GM08714 (cell line): ENCODE results near the gene DRD5.
"Not testable (repeated sequence)": the region's sequence is repeated elsewhere in the genome, so short reads cannot be mapped to it uniquely, and the experiment has no call there.

Experiments
- H3K4me3 ChIP-seq: fragments of 200-500 bp; sonication (Bioruptor generic); 2 replicates; pipeline ENCODE4 v1.5.1; 2014; ENCODE audit warnings: mild to moderate bottlenecking, low read length, inconsistent platforms
- ZNF274 ChIP-seq: IDR thresholded peaks from 2 replicates; pipeline ENCODE4 v1.6.1; 2012; ENCODE audit warnings: mild to moderate bottlenecking, low read depth, low read length

The DRD5 gene

GRCh38 chr4:9781343-9782135 lies at the start of gene DRD5:
TSS of gene DRD5 (plus strand) at chr4:9781634. CDS start at chr4:9782030, 396 bp downstream.
- no peak within 1 kb of the TSS for H3K4me3 ChIP-seq

GRCh38 chr4:9732256-9732655 lies 49.2 kb upstream of the DRD5 start:
- not testable (repeated sequence) for H3K4me3 ChIP-seq

More at GRCh38 chr4:9781343-9782135, at the start of gene DRD5:
- no peak for TF ChIP-seq ZNF274

DNA sequence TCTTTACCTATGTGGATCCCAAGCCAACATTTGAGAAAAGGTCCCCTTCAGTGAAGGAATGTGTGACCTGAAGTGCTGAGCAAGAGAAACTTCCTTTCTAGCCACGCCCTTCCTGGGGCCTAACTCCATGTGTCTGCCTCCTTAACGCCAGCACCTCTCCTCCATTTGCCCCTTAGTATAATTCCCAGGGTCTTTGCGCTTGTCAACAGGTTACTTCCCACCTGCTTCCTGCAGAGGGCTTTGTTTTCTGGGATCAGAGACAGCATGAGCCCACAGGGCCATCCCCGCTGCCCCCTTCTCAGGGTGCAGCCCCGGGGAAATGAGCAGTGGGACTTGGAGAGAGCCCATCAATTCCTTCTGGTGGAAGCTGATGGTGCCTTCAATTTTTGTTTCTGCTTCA lies 45.9 kb upstream of the DRD5 start:
- TF ChIP-seq ZNF274 = no peak
- H3K4me3 ChIP-seq = no peak overlapping the region

DNA sequence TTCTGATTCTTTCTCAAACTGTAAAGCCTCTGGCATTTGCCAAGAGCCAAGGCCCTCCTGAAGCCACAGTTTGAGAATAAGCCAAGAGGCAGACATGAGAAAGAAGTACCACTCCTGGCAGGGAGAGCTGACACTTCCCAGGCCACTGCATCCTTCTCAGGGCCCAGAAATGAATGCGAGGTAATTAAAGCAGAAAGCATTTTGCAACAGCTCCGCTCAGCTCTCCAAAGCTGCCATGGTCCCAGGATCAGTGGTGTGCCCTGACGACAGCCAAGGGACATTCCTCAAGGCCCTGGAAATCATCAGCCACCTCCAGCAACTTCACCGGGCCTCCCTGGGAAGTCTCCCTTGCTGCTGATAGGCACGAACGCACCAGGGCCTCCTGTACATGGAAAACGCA lies 44.2 kb upstream of the DRD5 start:
- not testable (repeated sequence) for H3K4me3 ChIP-seq

DNA sequence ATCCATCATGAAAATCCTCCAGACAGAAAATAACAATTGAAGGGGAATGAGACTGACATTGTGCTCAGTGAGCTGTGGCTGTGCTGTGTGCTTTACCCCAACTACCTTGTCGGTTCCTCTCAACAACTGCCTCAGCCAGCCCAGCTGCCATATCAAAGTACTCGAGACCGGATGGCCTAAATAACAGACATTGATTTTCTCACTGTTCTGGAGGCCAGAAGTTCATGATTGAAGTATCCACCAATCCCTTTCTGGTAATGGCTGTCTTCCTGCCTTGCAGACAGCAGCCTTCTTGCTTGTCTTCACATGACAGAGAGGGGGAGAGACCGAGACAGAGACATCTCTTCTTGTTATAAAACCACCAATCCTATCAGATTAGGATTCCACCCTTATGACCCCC lies 37.6 kb upstream of the DRD5 start:
- H3K4me3 ChIP-seq = not testable (repeated sequence)

DNA sequence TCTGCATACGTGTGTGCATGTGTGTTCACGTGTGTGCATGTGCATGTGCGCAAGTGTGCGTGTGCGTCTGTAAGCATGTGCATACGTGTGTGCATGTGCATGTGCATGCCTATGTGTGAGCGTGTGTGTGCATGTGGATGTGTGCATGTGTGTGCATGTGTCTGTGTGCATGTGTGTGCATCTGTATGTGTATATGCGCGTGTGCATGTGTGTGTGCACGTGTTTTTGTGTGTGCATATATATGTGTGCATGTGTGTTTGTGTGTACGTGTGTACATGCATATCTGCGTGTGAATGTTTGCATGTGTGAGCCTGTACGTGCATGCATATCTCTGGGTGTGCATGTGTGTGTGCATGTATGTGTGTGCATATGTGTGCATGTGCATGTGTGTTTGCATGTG lies 35.7 kb upstream of the DRD5 start:
- H3K4me3 ChIP-seq = no peak overlapping the region
- no peak for TF ChIP-seq ZNF274

DNA sequence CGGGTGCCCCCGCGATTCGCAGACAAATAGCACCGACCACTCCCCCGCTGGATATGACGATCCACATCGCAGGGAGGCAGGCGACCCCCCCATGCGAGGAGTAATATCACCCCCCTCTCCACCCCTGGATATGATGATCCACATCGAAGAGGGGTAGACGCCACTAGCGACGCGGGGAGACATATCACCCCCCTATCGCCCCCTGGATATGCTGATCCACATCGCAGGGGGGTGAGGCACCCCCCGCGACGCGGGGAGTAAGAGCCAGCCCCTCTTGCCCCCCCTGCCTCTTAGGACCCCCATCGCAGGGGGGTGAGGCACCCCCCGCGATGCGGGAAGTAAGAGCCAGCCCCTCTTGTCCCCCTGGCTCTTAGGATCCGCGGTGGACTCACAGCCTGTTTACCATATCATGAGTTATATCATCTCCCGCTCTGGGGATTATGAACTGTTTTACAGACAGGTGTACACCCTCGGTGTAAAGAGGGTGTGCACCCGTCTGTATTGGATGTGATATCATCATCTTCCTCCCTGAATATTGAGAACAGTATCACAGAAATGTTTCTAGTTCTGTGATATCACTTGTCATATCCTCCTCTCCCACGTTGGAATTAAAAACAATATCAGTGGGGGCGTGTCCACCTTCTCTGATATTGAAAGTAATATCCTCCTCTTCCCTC lies 22.7 kb upstream of the DRD5 start:
- no peak for TF ChIP-seq ZNF274

GRCh38 chr4:9762823-9763475 lies 18.5 kb upstream of the DRD5 start:
- no peak for TF ChIP-seq ZNF274
- H3K4me3 ChIP-seq = no peak overlapping the region

More for the DNA sequence above, 22.7 kb upstream of the DRD5 start:
- H3K4me3 ChIP-seq = no peak overlapping the region

DNA sequence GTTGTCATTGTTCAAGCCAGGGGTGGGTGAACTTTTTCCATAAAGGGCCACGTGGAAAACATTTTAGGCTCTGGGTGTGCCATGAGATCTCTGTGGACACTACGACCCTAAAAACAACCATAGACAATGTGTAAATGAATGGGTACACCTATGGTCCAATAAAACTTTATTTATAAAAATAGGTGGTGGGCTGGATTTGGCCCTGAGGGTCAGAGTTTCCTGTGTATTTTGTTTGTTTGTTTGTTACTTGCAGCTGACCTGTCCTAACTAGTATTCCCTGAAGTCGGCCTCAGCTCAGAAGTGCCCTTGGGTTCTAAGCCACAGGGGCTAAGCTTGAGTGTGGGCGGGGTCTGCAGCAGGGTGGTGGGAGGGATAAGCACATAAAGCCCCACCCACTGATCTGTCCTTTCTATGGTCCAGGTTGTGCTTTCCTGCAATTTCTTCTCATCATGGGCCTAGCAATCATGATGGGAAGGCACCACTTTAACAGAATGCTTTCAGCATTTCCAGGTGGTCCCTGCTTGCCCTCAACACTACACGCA lies 17.2 kb upstream of the DRD5 start:
- TF ChIP-seq ZNF274 = no peak

DNA sequence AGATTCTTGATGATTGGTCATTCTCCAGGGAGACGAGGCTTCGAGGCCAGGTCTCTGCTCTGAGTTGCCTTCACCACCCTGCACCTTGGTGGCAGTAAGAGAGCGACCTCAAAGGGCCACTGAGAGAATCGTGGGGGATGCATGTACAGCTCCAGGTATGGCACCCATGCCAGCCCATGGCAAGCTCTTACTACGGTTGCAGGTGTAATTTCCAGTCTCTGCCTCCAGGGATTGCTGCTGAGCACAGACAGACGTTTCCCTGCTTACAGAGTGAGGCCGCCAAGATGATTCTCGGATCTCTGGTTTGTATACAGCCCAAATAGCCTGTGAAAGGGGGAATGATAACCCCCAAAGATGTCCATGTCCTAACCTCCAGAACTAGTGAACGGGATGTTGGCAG lies 16.3 kb upstream of the DRD5 start:
- no peak overlapping the region for H3K4me3 ChIP-seq

More for the DNA sequence above, 17.2 kb upstream of the DRD5 start:
- no peak overlapping the region for H3K4me3 ChIP-seq

DNA sequence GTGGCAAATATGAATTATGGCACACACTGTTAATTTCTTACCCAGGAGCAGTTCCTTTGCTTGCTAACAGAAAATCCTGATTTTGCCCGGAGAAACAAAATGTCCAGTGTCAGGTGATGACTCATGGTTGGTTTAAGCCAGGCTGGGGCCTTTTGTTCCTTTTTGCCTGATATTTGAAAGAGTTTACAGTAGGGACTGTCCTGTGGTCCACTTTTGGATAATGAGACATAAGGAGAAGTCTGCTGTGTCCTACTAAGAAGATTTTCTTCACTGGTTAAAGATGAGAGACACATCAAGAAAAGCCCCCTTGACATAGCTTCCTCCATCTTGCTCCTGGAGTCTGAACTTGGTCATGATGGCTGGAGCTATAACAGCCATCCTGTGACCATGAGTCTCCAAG lies 12.1 kb upstream of the DRD5 start:
- TF ChIP-seq ZNF274 = no peak
- no peak overlapping the region for H3K4me3 ChIP-seq

More for the DNA sequence above, 16.3 kb upstream of the DRD5 start:
- no peak for TF ChIP-seq ZNF274

DNA sequence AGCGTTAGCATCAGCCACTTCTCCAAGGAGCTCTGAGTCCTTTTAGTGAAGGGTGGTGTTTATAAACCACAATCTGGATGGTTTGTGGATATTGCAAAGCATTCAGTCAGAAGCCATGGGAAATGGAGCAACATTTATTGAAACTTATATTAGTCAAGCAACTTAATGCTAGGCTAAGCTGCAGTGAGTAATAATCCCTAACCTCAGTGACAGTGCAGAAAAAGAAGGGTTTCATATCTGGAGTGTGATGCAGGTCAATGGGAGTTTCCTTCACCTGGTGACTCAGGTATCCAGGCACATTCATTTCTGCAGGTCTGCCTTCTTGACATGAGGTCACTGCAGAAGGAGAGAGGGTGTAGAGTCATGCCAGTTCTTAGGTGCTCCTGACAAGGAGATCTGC lies 10.4 kb upstream of the DRD5 start:
- no peak for TF ChIP-seq ZNF274
- no peak overlapping the region for H3K4me3 ChIP-seq

DNA sequence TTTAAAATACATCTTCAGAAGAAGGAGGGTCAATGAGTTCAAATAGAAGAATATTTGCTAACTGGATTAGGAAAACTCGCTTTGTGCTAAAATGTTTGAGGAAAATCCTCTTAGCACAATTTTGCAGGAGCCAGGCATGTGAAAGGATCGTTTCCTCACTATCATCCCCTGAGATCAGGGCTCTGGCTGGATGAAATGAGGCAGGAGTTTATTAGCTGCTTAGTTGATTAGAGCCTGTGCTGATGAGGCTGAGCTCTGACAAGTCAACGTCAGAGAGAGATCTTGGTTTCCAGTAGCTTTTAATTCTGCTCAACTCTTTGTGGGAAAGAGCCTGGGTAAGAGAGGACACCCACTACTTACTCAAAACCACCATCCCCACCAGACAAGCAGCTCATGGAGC lies 8.0 kb upstream of the DRD5 start:
- no peak for TF ChIP-seq ZNF274

DNA sequence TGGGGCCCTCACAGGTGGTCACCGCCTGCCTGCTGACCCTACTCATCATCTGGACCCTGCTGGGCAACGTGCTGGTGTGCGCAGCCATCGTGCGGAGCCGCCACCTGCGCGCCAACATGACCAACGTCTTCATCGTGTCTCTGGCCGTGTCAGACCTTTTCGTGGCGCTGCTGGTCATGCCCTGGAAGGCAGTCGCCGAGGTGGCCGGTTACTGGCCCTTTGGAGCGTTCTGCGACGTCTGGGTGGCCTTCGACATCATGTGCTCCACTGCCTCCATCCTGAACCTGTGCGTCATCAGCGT lies 652 bp downstream of the DRD5 start:
- H3K4me3 ChIP-seq = no peak overlapping the region
- no peak for TF ChIP-seq ZNF274

More for the DNA sequence above, 8.0 kb upstream of the DRD5 start:
- no peak overlapping the region for H3K4me3 ChIP-seq

DNA sequence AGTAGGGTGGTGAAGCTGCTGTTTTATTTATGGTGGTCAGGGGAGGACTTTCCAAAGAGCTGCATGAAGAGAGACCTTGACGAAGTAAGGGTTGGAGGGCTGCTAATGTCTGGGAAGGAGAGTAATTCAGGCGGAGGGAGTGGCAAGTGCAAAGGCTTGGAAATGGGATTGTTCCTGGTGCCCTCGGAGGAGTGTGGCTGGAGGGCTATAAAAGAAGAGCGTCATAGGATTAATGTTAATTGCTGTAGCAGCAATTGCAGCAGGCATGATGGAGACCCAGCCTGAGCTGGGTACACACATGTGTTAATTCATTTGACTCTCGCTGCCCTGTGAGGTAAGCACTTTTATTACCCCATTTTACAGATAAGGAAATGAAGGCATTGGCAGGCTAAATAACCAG lies 4.5 kb downstream of the DRD5 start:
- H3K4me3 ChIP-seq = not testable (repeated sequence)
